Measurements from ENCODE around the gene LMLN. TPM values are rescaled to one million over a fixed set of nuclear protein-coding genes. Genes with fewer than 3 reads are reported as not detected.

Gene LMLN
- total RNA-seq, 1 donor from 2014 or later = 7.1 TPM

- Mint-ChIP-seq H3K4me3 (ENCODE audit: unreplicated experiment) (no peak overlapping the region), H3K27me3 (ENCODE audit: unreplicated experiment) (peaks cover 2% of the 10 kb centered on the region), H3K36me3 (ENCODE audit: low read depth, unreplicated experiment) (no peaks in the 10 kb centered on the region), H3K9me3 (ENCODE audit: unreplicated experiment) (no peaks in the 10 kb centered on the region), H3K27ac (ENCODE audit: unreplicated experiment) (no peak overlapping the region), H3K4me1 (ENCODE audit: unreplicated experiment) (no peaks in the 10 kb centered on the region)
- no peak for DNase-seq (ENCODE audit: low spot score)
- TF ChIP-seq CTCF (IDR thresholded peaks at IDR 0.05; ENCODE audit: unreplicated experiment) = no peak
Measured at GRCh38 chr3:198022604-198023003, 62.6 kb downstream of the LMLN start.

GRCh38 chr3:198025644-198026043, 65.6 kb downstream of the LMLN start:
- Mint-ChIP-seq H3K4me3 (ENCODE audit: unreplicated experiment) (no peak overlapping the region), H3K27ac (ENCODE audit: unreplicated experiment) (no peak overlapping the region), H3K36me3 (ENCODE audit: low read depth, unreplicated experiment) (no peaks in the 10 kb centered on the region), H3K27me3 (ENCODE audit: unreplicated experiment) (no peaks in the 10 kb centered on the region), H3K9me3 (ENCODE audit: unreplicated experiment) (no peaks in the 10 kb centered on the region), H3K4me1 (ENCODE audit: unreplicated experiment) (no peaks in the 10 kb centered on the region)
- no peak for TF ChIP-seq CTCF (IDR thresholded peaks at IDR 0.05; ENCODE audit: unreplicated experiment)
- DNase-seq (ENCODE audit: low spot score) = no peak

GRCh38 chr3:198026620-198027019, 66.6 kb downstream of the LMLN start:
- H3K9me3 Mint-ChIP-seq (ENCODE audit: unreplicated experiment) = no peaks in the 10 kb centered on the region
- no peak overlapping the region for H3K4me3 Mint-ChIP-seq (ENCODE audit: unreplicated experiment)
- H3K4me1 Mint-ChIP-seq (ENCODE audit: unreplicated experiment) = no peaks in the 10 kb centered on the region
- no peaks in the 10 kb centered on the region for H3K36me3 Mint-ChIP-seq (ENCODE audit: low read depth, unreplicated experiment)
- H3K27me3 Mint-ChIP-seq (ENCODE audit: unreplicated experiment) = no peaks in the 10 kb centered on the region
- DNase-seq (ENCODE audit: low spot score) = no peak
- TF ChIP-seq CTCF (IDR thresholded peaks at IDR 0.05; ENCODE audit: unreplicated experiment) = no peak
- H3K27ac Mint-ChIP-seq (ENCODE audit: unreplicated experiment) = no peak overlapping the region

GRCh38 chr3:198027045-198027798, 67.2 kb downstream of the LMLN start:
- Mint-ChIP-seq H3K36me3 (ENCODE audit: low read depth, unreplicated experiment) (no peaks in the 10 kb centered on the region), H3K4me3 (ENCODE audit: unreplicated experiment) (no peak overlapping the region), H3K27ac (ENCODE audit: unreplicated experiment) (no peak overlapping the region), H3K27me3 (ENCODE audit: unreplicated experiment) (no peaks in the 10 kb centered on the region), H3K4me1 (ENCODE audit: unreplicated experiment) (no peaks in the 10 kb centered on the region), H3K9me3 (ENCODE audit: unreplicated experiment) (no peaks in the 10 kb centered on the region)
- TF ChIP-seq CTCF (IDR thresholded peaks at IDR 0.05; ENCODE audit: unreplicated experiment) = no peak
- no peak for DNase-seq (ENCODE audit: low spot score)

- no peak overlapping the region for H3K4me3 Mint-ChIP-seq (ENCODE audit: unreplicated experiment)
- H3K27ac Mint-ChIP-seq (ENCODE audit: unreplicated experiment) = no peak overlapping the region
- H3K36me3 Mint-ChIP-seq (ENCODE audit: low read depth, unreplicated experiment) = no peaks in the 10 kb centered on the region
- DNase-seq (ENCODE audit: low spot score) = no peak
- TF ChIP-seq CTCF (IDR thresholded peaks at IDR 0.05; ENCODE audit: unreplicated experiment) = no peak
- H3K9me3 Mint-ChIP-seq (ENCODE audit: unreplicated experiment) = no peaks in the 10 kb centered on the region
- peaks cover 2% of the 10 kb centered on the region for H3K27me3 Mint-ChIP-seq (ENCODE audit: unreplicated experiment)
- H3K4me1 Mint-ChIP-seq (ENCODE audit: unreplicated experiment) = peaks cover under 1% of the 10 kb centered on the region
Measured at GRCh38 chr3:198027799-198028390, 67.9 kb downstream of the LMLN start.
